K562 (cell line): ENCODE results near the gene GRAMD1B.

Source experiments
- ARID2 ChIP-seq: fragments of 450-650 bp; IDR thresholded peaks from 2 replicates; pipeline ENCODE4 v1.6.1; 2017; ENCODE audit warnings: antibody characterized with exemption, mild to moderate bottlenecking
- CTCF ChIP-seq, 3 experiments: IDR thresholded peaks in 2 of 3; conservative IDR thresholded peaks in 1 of 3; 2 replicates each; pipeline ENCODE4 v1.5.1; 2011 to 2012; ENCODE audit warnings: low read length in 3 of 3, mild to moderate bottlenecking in 3 of 3, control low read depth in 2 of 3, improper control_type of control experiment in 1 of 3, inconsistent platforms in 1 of 3, low read depth in 1 of 3, mixed read lengths in 1 of 3, moderate library complexity in 1 of 3; ENCODE audit not compliant: insufficient read depth in 2 of 3
- DDX20 ChIP-seq: fragments of 450-650 bp; IDR thresholded peaks from 2 replicates; pipeline ENCODE4 v1.6.1; 2016; ENCODE audit warnings: missing genetic modification characterization, low read depth, mild to moderate bottlenecking, missing compliant biosample characterization, moderate library complexity
- PHTF2 ChIP-seq: fragments of 250-450 bp; sonication (Bioruptor Pico); IDR thresholded peaks from 2 replicates; pipeline ENCODE4 v1.5.0; 2021; ENCODE audit warnings: mild to moderate bottlenecking
- POLR2A ChIP-seq: fragments of 450-650 bp; conservative IDR thresholded peaks from 2 replicates; pipeline ENCODE4 v1.6.1; 2016
- ZBTB5 ChIP-seq: fragments of 450-650 bp; IDR thresholded peaks from 2 replicates; pipeline ENCODE4 v1.6.1; 2017; ENCODE audit warnings: antibody characterized with exemption
- TF ChIP-seq, protein P1 (sequence below): sonication (generic); formaldehyde crosslinking; IDR thresholded peaks from 2 replicates; pipeline ENCODE4 v1.9.0; 2022; ENCODE audit warnings: mild to moderate bottlenecking, missing genetic modification reagents

DNA sequence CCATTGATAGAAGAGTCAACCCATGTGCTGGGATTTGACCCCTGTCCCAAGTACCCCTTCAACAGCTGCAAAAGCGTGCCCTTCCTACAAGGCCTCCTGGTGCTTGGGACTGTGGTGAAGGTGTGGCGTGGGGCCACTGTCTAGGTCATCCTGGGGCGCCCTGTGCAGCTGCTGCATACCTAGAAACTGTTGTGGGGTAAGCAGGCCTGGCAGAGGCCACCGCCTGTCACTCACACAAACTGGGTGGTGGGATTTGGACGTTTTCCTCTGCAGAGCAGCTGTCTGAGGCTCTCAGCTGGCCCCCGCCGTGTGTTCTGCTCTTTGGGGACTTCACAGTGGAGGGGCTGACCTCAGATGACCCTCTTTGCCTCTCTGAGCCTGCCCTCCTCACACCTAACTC lies 154.7 kb downstream of the GRAMD1B start:
- TF ChIP-seq DDX20 (tag) (no peak), CTCF (IDR thresholded peaks at IDR 0.05 in 2 of 3, conservative IDR thresholded peaks at IDR 0.05 in 1 of 3; ENCODE audit: insufficient read depth in 2 of 3, low read depth in 1 of 3, low read length in 3 of 3) (no peak), ARID2 (no peak), POLR2A (no peak), ZBTB5 (no peak), PHTF2 (CRISPR knock-in tag) (no peak)
- TF ChIP-seq, protein P1, sequence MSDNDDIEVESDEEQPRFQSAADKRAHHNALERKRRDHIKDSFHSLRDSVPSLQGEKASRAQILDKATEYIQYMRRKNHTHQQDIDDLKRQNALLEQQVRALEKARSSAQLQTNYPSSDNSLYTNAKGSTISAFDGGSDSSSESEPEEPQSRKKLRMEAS (CRISPR knock-in tag) = no peak
